ENCODE measurements around the gene C10orf62.

The C10orf62 gene

DNA sequence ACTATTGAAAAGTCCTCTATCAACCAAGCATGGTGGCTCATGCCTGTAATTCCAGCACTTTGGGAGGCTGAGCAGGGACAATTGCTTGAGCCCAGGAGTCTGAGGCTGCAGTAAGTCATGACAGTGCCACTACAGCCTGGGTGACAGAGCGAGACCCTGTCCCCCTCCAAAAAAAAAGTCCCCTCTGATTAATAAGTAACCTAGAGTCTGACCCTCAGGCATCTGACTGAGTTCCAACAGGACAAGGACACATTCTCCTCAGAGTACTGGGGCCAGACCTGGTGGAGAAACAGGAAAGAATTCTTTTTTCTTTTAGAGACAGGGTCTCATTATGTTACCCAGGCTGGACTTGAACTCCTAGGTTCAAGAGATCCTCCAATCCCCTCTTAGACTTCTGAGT, 33.8 kb downstream of the C10orf62 start:
- no peak overlapping the region for H3K4me2 ChIP-seq (ENCODE audit: low read length)
- TF ChIP-seq, protein P1, sequence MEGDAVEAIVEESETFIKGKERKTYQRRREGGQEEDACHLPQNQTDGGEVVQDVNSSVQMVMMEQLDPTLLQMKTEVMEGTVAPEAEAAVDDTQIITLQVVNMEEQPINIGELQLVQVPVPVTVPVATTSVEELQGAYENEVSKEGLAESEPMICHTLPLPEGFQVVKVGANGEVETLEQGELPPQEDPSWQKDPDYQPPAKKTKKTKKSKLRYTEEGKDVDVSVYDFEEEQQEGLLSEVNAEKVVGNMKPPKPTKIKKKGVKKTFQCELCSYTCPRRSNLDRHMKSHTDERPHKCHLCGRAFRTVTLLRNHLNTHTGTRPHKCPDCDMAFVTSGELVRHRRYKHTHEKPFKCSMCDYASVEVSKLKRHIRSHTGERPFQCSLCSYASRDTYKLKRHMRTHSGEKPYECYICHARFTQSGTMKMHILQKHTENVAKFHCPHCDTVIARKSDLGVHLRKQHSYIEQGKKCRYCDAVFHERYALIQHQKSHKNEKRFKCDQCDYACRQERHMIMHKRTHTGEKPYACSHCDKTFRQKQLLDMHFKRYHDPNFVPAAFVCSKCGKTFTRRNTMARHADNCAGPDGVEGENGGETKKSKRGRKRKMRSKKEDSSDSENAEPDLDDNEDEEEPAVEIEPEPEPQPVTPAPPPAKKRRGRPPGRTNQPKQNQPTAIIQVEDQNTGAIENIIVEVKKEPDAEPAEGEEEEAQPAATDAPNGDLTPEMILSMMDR (IDR thresholded peaks at IDR 0.05), result no peak
- no peaks in the 10 kb centered on the region for H3K36me3 ChIP-seq (ENCODE audit: control insufficient read depth, insufficient read depth, low read length)
- no peak overlapping the region for H2AFZ ChIP-seq
- H3K4me1 ChIP-seq, result peaks cover 32% of the 10 kb centered on the region
- no peaks in the 10 kb centered on the region for H3K9me3 ChIP-seq (ENCODE audit: control insufficient read depth, low read length)
- H3K27ac ChIP-seq, result no peak overlapping the region
- H3K27me3 ChIP-seq (ENCODE audit: control insufficient read depth, insufficient read depth, low read length), result no peaks in the 10 kb centered on the region
- H3K4me3 ChIP-seq (ENCODE audit: low read depth, low read length), result no peak overlapping the region
- H3K79me2 ChIP-seq, result peaks cover 23% of the 10 kb centered on the region
- no peak overlapping the region for H3K9ac ChIP-seq

DNA sequence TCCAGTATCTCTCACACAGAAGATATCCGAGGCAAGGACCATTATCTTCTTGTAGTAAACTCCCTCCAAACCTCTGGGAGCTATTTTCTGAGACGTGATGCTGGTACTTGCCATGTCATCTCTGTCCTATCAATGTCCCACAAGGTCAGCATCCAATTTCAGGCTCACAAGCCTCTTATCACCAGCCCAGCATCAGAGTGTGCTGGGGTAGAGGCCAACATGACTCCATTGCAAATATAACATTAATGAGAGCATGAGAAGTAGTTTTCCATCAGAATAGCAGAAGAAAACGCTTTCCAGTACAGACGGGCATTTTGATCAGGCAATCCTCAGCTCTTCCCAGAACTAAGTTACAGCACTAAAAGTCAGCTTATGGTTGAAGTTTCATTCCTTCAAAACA, 38.2 kb downstream of the C10orf62 start:
- Histone ChIP-seq H3K9ac (no peak overlapping the region), H2AFZ (no peak overlapping the region), H3K4me3 (ENCODE audit: low read depth, low read length) (no peak overlapping the region), H3K4me1 (peaks cover 9% of the 10 kb centered on the region), H3K27ac (peak overlapping the region; percentile 34), H3K9me3 (ENCODE audit: control insufficient read depth, low read length) (no peaks in the 10 kb centered on the region), H3K27me3 (ENCODE audit: control insufficient read depth, insufficient read depth, low read length) (no peaks in the 10 kb centered on the region), H3K79me2 (peaks cover 19% of the 10 kb centered on the region), H3K4me2 (ENCODE audit: low read length) (no peak overlapping the region), H3K36me3 (ENCODE audit: control insufficient read depth, insufficient read depth, low read length) (no peaks in the 10 kb centered on the region)
- TF ChIP-seq, protein P1 (IDR thresholded peaks at IDR 0.05), result no peak

GRCh38 chr10:97628228-97628627, 38.7 kb downstream of the C10orf62 start:
- no peaks in the 10 kb centered on the region for H3K36me3 ChIP-seq (ENCODE audit: control insufficient read depth, insufficient read depth, low read length)
- H3K79me2 ChIP-seq, result peaks cover 17% of the 10 kb centered on the region
- TF ChIP-seq, protein P1 (IDR thresholded peaks at IDR 0.05), result no peak
- H3K4me1 ChIP-seq, result peaks cover 9% of the 10 kb centered on the region
- no peak overlapping the region for H3K9ac ChIP-seq
- no peaks in the 10 kb centered on the region for H3K9me3 ChIP-seq (ENCODE audit: control insufficient read depth, low read length)
- H3K4me2 ChIP-seq (ENCODE audit: low read length), result no peak overlapping the region
- H2AFZ ChIP-seq, result no peak overlapping the region
- H3K27me3 ChIP-seq (ENCODE audit: control insufficient read depth, insufficient read depth, low read length), result no peaks in the 10 kb centered on the region
- H3K4me3 ChIP-seq (ENCODE audit: low read depth, low read length), result no peak overlapping the region
- H3K27ac ChIP-seq, result peak overlapping the region; percentile 34

- no peak overlapping the region for H3K4me3 ChIP-seq (ENCODE audit: low read depth, low read length)
Measured at GRCh38 chr10:97629289-97629688, 39.8 kb downstream of the C10orf62 start.

GRCh38 chr10:97631098-97631497, 41.6 kb downstream of the C10orf62 start:
- peaks cover 13% of the 10 kb centered on the region for H3K4me1 ChIP-seq
- TF ChIP-seq, protein P1 (IDR thresholded peaks at IDR 0.05), result no peak

More at GRCh38 chr10:97629289-97629688, 39.8 kb downstream of the C10orf62 start:
- H3K27ac ChIP-seq, result no peak overlapping the region
- H3K27me3 ChIP-seq (ENCODE audit: control insufficient read depth, insufficient read depth, low read length), result no peaks in the 10 kb centered on the region
- H3K4me1 ChIP-seq, result peaks cover 13% of the 10 kb centered on the region
- H3K4me2 ChIP-seq (ENCODE audit: low read length), result no peak overlapping the region
- no peaks in the 10 kb centered on the region for H3K36me3 ChIP-seq (ENCODE audit: control insufficient read depth, insufficient read depth, low read length)
- H3K9ac ChIP-seq, result no peak overlapping the region
- H3K9me3 ChIP-seq (ENCODE audit: control insufficient read depth, low read length), result no peaks in the 10 kb centered on the region
- peaks cover 16% of the 10 kb centered on the region for H3K79me2 ChIP-seq
- TF ChIP-seq, protein P1 (IDR thresholded peaks at IDR 0.05), result no peak
- H2AFZ ChIP-seq, result no peak overlapping the region

More at GRCh38 chr10:97631098-97631497, 41.6 kb downstream of the C10orf62 start:
- Histone ChIP-seq H3K36me3 (ENCODE audit: control insufficient read depth, insufficient read depth, low read length) (no peaks in the 10 kb centered on the region), H3K4me3 (ENCODE audit: low read depth, low read length) (no peak overlapping the region), H2AFZ (no peak overlapping the region), H3K27me3 (ENCODE audit: control insufficient read depth, insufficient read depth, low read length) (no peaks in the 10 kb centered on the region), H3K79me2 (peaks cover 11% of the 10 kb centered on the region), H3K9me3 (ENCODE audit: control insufficient read depth, low read length) (no peaks in the 10 kb centered on the region), H3K27ac (no peak overlapping the region), H3K4me2 (ENCODE audit: low read length) (no peak overlapping the region), H3K9ac (no peak overlapping the region)
